ENCODE measurements around the gene EPSTI1. TPM values are rescaled to one million over a fixed set of nuclear protein-coding genes. Genes with fewer than 3 reads are reported as not detected.
A peak's percentile ranks its signal among the peaks of the same experiment; 100 is the strongest.
"Not testable (repeated sequence)": the region's sequence is repeated elsewhere in the genome, so short reads cannot be mapped to it uniquely, and the experiment has no call there.

The EPSTI1 gene
- polyA plus RNA-seq, 3 donors from 2014 or later: 8.6 to 32.3 (median 26.6) TPM

DNA sequence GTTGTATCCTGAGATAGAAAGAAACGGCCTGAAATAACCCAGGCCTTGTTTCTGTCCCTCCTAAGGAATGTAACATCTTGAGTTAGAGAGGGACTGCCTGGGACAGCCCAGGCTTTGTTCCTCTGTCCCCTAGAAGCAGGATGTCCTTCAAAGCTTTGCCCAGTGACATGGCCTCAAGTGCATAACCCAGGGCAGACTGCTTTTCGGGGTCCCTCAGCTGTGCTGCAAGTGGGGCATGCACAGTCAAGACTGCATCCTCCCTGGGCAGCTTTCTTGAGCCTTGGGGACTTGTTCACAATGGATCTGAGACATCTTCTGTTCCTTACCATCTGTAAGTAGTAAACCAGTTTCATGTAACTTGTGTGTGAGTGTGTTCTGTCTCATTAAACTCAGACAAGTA is 7.5 kb upstream of the EPSTI1 start:
- H3K36me3 Mint-ChIP-seq: peaks cover 0 to 6% (median 0%) of the 10 kb centered on the region in 3 donors
- DNase-seq: no peak
- peaks cover 0 to 2% (median 0%) of the 10 kb centered on the region in 6 donors for H3K9me3 Mint-ChIP-seq
- H3K4me1 Mint-ChIP-seq: no peaks in the 10 kb centered on the region
- no peak overlapping the region for H3K27ac Mint-ChIP-seq
- peaks cover 0 to 2% (median 0%) of the 10 kb centered on the region in 3 donors for H3K27me3 Mint-ChIP-seq (ENCODE audit: low read depth in 3 of 3)
- no peak overlapping the region for H3K4me3 Mint-ChIP-seq

DNA sequence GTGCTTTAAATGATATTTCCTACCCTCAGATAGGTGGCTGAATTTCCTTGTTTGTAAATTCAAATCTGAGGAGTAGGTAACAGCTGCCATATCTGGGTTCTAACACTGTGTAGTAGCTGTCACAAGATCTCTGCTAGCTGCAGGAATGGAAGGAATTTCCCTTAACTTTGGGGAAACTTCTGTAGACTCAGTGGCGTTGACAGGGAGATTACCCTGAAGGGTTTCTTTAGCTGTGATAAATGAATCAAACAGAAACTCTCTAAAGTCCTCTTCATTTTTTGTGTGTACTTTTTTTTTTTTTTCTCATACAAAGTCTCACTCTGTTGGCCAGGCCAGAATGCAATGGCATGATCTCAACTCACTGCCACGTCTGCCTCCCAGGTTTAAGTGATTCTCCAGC is 5.3 kb upstream of the EPSTI1 start:
- no peaks in the 10 kb centered on the region for H3K9me3 Mint-ChIP-seq
- no peak overlapping the region for H3K27ac Mint-ChIP-seq
- peaks cover 10 to 11% of the 10 kb centered on the region in 2 donors for H3K4me1 Mint-ChIP-seq
- no peak for DNase-seq
- H3K4me3 Mint-ChIP-seq: no peak overlapping the region
- peaks cover 0 to 1% (median 0%) of the 10 kb centered on the region in 3 donors for H3K36me3 Mint-ChIP-seq
- peaks cover 2 to 7% (median 3%) of the 10 kb centered on the region in 3 donors for H3K27me3 Mint-ChIP-seq (ENCODE audit: low read depth in 3 of 3)

DNA sequence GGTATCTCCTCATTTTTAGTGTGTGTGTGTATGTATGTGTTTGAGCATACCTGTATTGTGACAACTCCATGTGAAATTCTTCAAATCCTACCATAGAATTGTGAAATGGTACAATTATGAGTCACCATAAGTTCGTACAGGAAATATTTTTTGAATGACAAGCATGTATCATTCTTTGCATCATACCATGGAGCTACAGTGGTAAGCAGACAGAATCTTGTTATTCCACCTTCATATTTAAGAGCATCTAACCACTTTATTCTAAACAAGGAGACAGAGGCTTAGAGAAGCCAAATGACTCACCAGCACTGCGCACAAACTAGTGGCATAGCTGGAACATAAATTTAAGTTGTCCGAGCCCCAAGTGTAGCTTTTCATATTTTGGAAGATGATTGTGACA is 4.5 kb upstream of the EPSTI1 start:
- Mint-ChIP-seq H3K27ac (no peak overlapping the region), H3K4me3 (no peak overlapping the region)

DNA sequence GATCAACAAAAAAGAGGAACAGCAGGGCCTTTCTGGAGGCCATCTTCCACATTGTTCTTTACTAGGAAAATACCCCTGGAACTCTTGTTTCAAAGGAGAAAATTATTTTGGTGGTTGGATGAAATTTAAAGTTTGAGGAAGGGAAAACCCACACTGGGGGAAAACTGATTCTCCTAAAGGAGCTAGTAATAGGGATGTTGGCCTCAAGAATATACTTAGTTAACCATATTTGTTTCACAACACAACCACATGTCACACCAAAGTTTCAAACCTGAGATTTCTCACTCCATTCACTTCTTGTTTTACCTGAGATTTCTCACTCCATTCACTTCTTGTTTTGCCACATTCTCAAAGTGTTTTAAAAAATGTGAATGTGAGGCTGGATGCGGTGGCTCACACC is 2.8 kb upstream of the EPSTI1 start:
- Mint-ChIP-seq H3K4me3 (no peak overlapping the region), H3K27me3 (ENCODE audit: low read depth in 3 of 3) (peaks cover 3 to 9% (median 7%) of the 10 kb centered on the region in 3 donors), H3K27ac (peak overlapping the region in 2 of 6 donors; percentile 14 to 99), H3K4me1 (peaks cover 35 to 36% of the 10 kb centered on the region in 2 donors), H3K9me3 (no peaks in the 10 kb centered on the region), H3K36me3 (peaks cover 0 to 3% (median 0%) of the 10 kb centered on the region in 3 donors)
- DNase-seq: no peak

More for the DNA sequence above, 4.5 kb upstream of the EPSTI1 start:
- Mint-ChIP-seq H3K36me3 (no peaks in the 10 kb centered on the region), H3K9me3 (no peaks in the 10 kb centered on the region), H3K27me3 (ENCODE audit: low read depth in 3 of 3) (peaks cover 3 to 7% (median 4%) of the 10 kb centered on the region in 3 donors), H3K4me1 (peaks cover 18 to 19% of the 10 kb centered on the region in 2 donors)
- no peak for DNase-seq

DNA sequence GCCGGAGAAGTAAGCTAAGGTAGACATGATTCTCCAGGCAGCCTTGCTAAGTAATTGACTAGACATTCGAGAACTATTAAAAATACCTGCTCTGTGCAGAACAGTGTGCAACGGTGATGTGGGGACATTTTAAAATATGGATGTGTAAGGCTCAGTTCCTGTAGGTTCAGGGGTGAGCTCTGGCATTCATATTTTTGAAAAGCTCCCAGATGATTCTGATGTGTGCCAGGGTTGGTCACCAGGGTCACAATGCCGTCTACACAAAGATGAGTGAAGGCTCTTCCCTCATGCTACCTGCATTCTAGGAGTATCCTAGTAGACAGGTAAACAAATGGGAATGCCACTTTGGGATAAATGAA is 702 bp upstream of the EPSTI1 start:
- peak overlapping the region; percentile 95 to 100 (median 99) for H3K27ac Mint-ChIP-seq
- H3K36me3 Mint-ChIP-seq: peaks cover 0 to 3% (median 0%) of the 10 kb centered on the region in 3 donors
- peaks cover 42 to 46% of the 10 kb centered on the region in 2 donors for H3K4me1 Mint-ChIP-seq
- DNase-seq: no peak
- peaks cover 5 to 9% (median 7%) of the 10 kb centered on the region in 3 donors for H3K27me3 Mint-ChIP-seq (ENCODE audit: low read depth in 3 of 3)
- H3K4me3 Mint-ChIP-seq: peak overlapping the region; percentile 96 to 98 (median 97)
- H3K9me3 Mint-ChIP-seq: no peaks in the 10 kb centered on the region

DNA sequence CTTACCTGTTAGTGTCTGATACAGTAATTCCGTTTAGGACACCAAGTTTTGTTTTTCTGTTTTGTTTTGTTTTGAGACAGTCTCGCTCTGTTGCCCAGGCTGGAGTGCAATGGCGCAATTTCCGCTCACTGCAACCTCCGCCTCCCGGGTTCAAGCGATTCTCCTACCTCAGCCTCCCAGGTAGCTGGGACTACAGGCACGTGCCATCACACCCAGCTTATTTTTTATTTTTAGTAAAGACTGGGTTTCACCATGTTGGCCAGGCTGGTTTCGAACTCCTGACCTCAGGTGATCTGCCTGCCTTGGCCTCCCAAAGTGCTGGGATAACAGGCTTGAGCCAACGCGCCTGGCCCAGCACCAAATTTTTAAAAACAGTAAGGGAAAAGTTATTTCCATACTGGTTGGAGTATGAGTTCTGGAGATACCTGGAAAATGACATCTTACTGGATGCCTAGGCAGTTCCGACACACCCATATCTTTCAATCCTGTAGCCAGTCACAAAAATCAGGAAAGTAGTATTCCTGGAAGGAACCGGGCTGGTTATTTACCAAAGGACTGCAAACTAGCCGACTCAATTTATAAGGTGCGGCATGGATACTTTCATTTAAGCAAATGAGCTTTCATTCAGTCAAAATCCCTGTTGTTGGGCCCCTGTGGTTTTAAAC is 676 bp downstream of the EPSTI1 start:
- H3K27me3 Mint-ChIP-seq (ENCODE audit: low read depth in 3 of 3); H3K36me3 Mint-ChIP-seq; H3K9me3 Mint-ChIP-seq: not testable (repeated sequence)
- Mint-ChIP-seq H3K4me3 (peak overlapping the region; percentile 96 to 98 (median 97)), H3K4me1 (peaks cover 42 to 53% of the 10 kb centered on the region in 2 donors), H3K27ac (peak overlapping the region; percentile 95 to 100 (median 99))
- DNase-seq: peak in 1 of 3 donors; percentile 11

DNA sequence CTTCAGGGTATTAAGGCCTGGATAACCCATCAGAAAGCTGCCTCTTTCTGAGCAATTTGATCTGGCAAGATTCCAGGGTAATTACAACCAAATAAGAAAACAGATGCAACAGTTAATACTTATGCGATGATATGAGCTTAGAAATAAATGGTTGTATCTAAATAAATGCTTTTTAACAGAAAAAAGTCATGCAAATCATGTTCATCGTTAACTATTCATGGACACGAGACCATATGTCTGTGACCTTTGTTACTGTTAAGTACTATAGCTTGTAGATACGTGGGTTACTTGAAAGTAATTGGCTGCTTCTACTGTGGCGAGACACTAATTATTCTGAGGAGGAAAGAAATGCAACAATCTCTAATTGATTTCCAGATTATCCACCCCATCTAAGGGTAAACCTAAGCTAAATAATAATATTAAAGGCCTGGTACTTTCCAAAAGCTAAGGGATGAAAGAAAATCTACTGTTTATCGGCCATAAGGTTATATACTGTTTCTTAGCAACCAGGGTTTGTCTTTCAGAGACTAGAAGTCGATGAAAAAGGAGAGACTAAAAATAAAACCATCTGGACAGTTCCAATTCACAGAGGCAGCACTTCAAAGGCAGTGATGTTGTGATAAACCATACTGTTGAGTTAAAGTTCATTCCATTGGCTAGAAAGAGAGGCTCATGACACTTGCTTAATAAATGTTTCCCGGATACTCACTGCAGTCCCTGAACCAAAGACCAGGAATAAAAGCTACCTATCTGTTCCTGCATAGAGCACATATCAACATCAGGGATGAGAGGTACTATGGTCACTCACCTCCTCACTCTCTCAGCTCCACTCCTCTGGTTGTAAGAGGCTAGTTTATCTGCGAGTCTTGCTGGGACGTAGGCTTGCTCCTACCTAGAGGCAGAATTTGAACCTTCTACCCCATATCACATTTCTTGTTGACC is 1.5 kb downstream of the EPSTI1 start:
- H3K36me3 Mint-ChIP-seq: peaks cover 0 to 7% (median 0%) of the 10 kb centered on the region in 3 donors
- DNase-seq: peak in 1 of 3 donors; percentile 25
- peak overlapping the region; percentile 96 to 98 (median 97) for H3K4me3 Mint-ChIP-seq
- peaks cover 42 to 53% of the 10 kb centered on the region in 2 donors for H3K4me1 Mint-ChIP-seq
- no peaks in the 10 kb centered on the region for H3K9me3 Mint-ChIP-seq
- H3K27me3 Mint-ChIP-seq (ENCODE audit: low read depth in 3 of 3): peaks cover 5 to 9% (median 7%) of the 10 kb centered on the region in 3 donors
- H3K27ac Mint-ChIP-seq: peak overlapping the region; percentile 95 to 100 (median 99)

DNA sequence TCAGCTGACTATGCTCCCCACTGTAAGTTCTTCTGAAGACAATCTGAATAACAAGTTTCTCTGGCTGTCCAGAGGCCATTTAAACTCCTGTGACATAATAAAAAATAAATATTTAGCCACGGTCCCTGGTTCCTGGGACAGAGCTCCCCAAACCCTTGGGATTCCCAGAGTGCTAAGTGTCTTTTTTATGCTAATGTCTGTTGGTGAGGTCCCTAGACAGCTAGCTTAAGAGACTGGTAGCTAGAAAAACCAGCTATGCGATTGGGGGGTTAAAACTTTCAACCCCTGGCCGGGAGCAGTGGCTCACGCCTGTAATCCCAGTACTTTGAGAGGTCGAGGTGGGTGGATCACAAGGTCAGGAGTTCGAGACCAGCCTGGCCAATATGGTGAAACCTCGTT is 5.9 kb downstream of the EPSTI1 start:
- H3K27me3 Mint-ChIP-seq (ENCODE audit: low read depth in 3 of 3): peaks cover 0 to 5% (median 2%) of the 10 kb centered on the region in 3 donors
- H3K36me3 Mint-ChIP-seq: peaks cover 0 to 16% (median 4%) of the 10 kb centered on the region in 3 donors
- no peak overlapping the region for H3K27ac Mint-ChIP-seq
- no peak for DNase-seq
- H3K4me1 Mint-ChIP-seq: peaks cover 21 to 47% of the 10 kb centered on the region in 2 donors
- H3K4me3 Mint-ChIP-seq: no peak overlapping the region
- H3K9me3 Mint-ChIP-seq: no peaks in the 10 kb centered on the region

DNA sequence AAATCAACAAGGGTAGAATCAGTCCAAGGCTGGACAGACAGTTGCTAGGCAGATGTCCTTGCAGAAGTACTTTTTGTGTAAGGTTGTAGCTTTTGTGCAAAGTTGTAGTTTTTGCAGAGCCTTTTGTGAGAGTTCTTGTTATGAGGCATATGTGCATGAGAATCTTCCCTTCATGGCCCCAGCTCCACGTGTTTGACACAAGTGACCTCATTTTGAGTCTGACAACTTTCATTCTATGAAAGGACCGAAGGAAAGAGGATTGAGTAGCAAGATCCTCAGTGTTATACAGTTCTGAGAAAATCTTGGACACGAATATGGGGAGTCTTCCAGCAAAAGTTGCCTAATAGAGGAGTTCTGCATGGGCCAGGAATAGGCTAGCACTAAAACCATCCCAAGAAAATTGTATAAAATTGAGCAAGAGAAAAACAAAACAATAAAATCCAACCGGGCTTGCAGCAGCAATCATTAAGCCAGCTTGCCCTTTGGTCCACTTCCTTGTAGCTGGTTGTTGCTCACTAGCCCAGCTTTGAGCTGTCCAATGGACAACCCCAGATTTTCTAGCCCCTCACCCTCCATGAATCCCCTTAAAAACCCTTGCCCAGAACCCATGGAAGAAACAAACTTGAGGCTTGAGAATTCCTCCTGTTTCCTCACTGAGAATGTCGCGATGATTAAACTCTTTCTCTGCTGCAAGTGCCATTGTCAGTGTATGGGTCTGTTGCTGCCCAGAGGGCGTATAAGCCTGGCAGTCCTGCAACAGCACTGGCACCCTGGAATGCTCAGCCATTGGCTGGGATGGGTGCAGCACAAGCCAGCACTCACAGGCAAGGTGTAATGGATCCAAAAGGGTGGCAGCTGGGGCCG is 6.5 kb downstream of the EPSTI1 start:
- Mint-ChIP-seq H3K4me1 (peaks cover 15 to 40% of the 10 kb centered on the region in 2 donors), H3K27ac (no peak overlapping the region), H3K27me3 (ENCODE audit: low read depth in 3 of 3) (peaks cover 0 to 2% (median under 1%) of the 10 kb centered on the region in 3 donors), H3K9me3 (no peaks in the 10 kb centered on the region), H3K36me3 (peaks cover 0 to 13% (median 4%) of the 10 kb centered on the region in 3 donors), H3K4me3 (no peak overlapping the region)
- no peak for DNase-seq

DNA sequence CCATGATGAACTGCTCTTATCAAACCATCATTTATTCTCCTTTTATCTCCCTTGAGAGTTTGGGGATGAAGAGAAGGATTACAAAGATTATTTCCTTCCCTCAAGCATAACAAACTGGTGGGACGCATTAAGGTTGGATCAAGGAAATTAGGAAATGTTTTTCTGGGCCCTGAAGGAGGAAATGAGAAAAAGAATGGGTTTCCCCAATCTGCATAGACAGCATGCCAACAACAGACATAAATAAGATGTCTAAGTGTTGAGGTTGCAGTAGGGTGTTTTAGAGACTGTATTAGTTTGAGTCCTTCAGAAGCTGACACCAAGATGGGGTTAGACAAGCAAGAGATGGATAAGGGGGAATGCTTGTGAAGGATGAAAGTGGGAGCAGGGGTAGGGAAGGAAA is 7.3 kb downstream of the EPSTI1 start:
- Mint-ChIP-seq H3K27ac (no peak overlapping the region), H3K9me3 (no peaks in the 10 kb centered on the region), H3K4me3 (no peak overlapping the region), H3K27me3 (ENCODE audit: low read depth in 3 of 3) (peaks cover 0 to 2% (median 0%) of the 10 kb centered on the region in 3 donors), H3K4me1 (peaks cover 7 to 32% of the 10 kb centered on the region in 2 donors), H3K36me3 (peaks cover 0 to 20% (median 10%) of the 10 kb centered on the region in 3 donors)
- no peak for DNase-seq

DNA sequence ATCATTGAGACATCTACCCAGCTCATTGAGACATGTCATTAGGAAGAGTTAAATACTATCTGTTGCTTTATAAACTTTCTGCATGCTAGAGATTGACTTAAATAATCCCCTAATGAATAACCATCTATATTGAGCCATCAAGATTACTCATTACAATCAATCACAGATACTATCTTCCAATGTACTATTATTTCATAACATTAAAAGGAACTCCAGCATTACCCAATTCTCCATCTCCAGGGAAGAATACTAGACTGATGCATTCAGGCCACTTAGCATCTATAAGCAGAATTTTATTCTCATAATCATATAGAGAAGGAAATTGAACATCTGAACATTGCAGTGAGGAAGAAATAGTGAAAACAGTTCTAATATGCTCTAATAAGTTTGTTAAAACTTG is 8.0 kb downstream of the EPSTI1 start:
- peaks cover 5 to 27% of the 10 kb centered on the region in 2 donors for H3K4me1 Mint-ChIP-seq
- no peak for DNase-seq
- H3K9me3 Mint-ChIP-seq: no peaks in the 10 kb centered on the region
- no peaks in the 10 kb centered on the region for H3K27me3 Mint-ChIP-seq (ENCODE audit: low read depth in 3 of 3)
- H3K36me3 Mint-ChIP-seq: peaks cover 0 to 20% (median 10%) of the 10 kb centered on the region in 3 donors
- H3K27ac Mint-ChIP-seq: no peak overlapping the region
- no peak overlapping the region for H3K4me3 Mint-ChIP-seq

DNA sequence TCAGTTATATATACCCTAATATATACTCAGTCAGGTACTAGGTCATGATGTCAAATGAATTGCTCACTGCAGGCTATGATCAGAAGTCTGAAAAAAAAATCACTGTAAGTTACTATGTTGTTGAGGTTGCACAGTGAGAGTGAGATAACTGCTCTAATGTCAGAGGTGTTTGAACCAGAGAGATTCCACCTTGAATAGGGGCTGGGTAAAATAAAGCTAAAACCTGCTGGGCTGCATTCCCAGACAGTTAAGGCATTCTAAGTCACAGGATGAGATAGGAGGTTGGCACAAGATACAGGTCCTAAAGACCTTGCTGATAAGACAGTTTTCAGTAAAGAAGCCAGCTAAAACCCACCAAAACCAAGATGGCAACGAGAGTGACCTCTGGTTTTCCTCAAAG is 10.2 kb downstream of the EPSTI1 start:
- H3K36me3 Mint-ChIP-seq: peaks cover 0 to 25% (median 15%) of the 10 kb centered on the region in 3 donors
- H3K4me1 Mint-ChIP-seq: peaks cover 9 to 35% of the 10 kb centered on the region in 2 donors
- no peak for DNase-seq
- no peaks in the 10 kb centered on the region for H3K9me3 Mint-ChIP-seq
- no peaks in the 10 kb centered on the region for H3K27me3 Mint-ChIP-seq (ENCODE audit: low read depth in 3 of 3)
- no peak overlapping the region for H3K27ac Mint-ChIP-seq
- H3K4me3 Mint-ChIP-seq: no peak overlapping the region

DNA sequence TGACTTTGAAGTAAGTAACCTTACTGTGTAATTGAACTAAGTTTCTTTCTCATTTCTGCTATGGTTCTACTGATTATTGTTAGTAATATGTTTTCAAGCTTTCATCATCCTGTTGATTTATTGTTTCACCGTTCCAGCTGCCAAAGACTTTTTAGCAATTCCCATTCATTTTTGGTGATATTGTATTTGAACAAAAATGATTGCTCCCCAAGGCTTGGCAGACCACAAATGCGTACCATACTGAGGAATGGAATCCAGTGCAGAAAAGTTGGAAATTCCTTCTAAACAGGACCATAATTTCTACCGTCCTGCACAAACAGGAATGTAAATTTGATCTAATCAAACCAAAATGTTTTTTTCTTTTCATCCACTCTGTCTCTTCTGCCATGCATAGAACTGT is 10.7 kb downstream of the EPSTI1 start:
- DNase-seq: no peak
- Mint-ChIP-seq H3K9me3 (no peaks in the 10 kb centered on the region), H3K27me3 (ENCODE audit: low read depth in 3 of 3) (no peaks in the 10 kb centered on the region), H3K4me1 (peaks cover 12 to 39% of the 10 kb centered on the region in 2 donors), H3K4me3 (no peak overlapping the region), H3K36me3 (peaks cover 0 to 25% (median 15%) of the 10 kb centered on the region in 3 donors), H3K27ac (peak overlapping the region in 1 of 6 donors; percentile 24)

Measured in immature natural killer cell (primary cell).